ENCODE measurements around the gene PRKAG2.

Gene PRKAG2

DNA sequence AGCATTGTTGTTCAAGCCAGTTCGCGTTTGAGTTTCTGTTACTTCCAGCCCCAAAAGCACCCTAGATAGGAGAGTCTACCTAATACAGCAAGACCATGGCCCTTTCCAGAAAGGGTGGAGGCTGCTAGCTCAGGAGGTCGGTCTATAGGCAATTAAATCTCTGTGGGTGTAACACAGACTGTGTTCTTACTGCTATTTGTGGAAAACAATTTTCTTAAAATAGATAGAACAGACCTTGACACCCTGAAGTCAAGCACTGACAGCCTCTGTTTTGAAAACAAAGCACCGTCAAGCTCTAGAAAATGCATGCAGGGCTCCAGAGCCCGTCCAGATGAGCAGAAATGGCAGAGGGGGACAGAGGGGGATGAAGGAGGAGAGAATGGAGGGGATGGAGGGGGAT, 156.6 kb downstream of the PRKAG2 start:
- no peak for DNase-seq

DNA sequence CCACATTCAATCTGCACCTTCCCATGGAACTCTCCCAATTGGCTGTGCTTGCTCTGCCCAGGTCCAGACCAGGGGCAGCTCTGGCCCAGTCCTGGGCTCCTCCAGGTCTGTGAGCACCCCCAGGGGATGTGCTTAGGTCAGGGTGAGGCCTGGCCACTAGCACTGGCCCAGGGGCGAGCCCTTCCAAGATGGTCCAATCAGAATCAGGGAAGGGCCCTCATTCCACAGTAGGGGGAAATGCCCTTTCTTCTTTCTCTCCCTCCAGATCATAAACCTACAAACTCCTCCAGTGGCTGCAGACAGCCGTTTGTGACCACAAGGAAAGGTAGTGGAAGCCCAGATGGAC, 157.0 kb downstream of the PRKAG2 start:
- DNase-seq, result no peak

DNA sequence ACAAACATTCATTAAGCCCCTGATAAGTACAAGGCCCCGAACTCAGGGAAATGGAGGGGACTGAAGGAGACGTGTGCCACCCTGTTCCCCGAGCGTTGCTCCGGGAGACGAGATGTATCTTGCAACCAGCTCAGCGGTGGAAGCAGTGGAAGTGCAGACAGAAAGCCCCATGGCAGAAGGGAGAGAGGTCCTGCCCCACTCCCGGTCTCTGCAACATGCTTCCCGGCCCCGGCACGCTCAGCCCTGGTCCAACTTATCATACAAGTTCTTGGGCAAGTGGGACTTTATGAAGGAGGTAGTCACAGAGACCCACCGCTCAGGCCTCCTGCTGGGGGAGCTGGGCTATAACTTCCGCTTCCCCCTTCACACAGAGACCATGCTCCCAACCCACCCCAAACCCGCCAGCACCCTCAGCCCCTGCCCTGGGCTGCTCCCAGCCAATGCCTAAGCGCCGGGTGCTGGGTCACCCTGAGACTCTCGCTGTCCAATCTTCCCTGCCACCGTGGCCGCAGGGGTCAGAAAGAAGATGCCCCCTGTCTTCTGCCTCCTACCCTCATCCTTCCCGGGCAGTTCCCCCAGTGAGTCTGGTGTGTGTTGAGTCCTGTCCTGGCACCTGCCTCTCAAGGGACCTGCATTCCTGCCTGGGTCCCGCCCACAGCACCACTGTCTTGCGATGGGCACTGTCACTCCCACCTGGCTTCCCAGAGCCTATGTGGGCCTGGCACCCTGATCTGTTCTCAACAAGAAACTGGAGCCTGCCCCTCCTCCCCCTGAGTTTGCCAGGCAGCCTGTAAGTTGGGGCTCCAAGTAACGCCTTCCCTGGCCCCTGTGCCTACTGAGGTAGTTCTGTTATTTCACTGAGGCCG, 157.7 kb downstream of the PRKAG2 start:
- no peak for DNase-seq

DNA sequence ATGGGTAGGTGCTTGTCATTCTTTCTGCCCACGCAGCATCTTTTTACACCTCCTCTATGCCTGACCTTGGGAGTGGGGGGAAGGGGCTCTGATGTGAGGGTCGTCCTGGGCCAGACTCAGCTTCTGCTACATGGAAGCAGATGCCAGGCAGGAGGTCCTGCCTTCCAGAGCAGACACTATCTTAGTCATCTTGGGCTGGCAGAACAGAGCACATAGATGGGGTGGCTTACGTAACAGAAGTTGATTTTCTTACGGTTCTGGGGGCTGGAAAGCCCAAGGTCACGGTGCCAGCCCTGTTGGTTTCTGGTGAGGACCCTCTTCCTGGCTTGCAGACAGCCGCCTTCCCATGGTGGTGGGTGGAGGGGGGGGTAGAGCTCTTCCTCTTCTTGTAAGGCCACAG, 159.0 kb downstream of the PRKAG2 start:
- no peak for DNase-seq

DNA sequence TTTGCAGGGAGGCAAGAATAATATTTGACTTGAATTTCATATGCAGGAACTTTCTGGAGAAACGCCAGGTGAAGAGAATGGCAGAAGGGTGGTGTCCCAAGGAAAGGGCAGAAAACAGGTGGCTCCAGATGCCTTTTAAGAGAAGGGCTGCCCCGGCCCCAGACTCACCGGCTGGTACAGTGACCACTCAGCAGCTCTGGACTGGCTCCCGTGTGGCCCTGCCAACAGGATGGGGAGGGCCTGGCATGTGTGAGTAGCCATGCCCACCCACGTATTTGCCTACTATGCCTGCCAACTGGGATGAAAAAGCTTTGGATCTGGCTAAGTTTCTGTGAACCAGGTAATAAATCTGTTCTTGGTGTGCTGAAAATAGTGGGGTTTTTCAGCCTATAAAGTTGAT, 159.5 kb downstream of the PRKAG2 start:
- no peak for DNase-seq

DNA sequence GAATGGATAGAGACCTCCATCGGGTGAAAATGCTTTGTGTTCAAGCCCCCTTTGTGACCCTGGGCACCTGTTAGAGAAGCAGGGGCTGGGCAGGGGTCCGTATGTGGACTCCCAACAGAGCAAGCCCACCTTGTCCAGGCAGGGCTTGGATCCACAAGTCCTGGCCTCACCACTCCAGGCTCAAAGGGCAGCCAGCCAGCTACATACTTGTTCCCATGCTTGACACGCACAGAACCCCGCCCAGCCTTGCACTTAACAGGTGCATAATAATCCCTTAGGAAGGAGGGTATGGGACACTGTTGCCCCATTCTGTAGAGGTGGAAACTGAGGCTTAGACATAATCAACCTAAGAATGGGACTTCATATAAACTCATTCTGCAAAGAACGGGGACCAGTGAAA, 160.6 kb downstream of the PRKAG2 start:
- DNase-seq, result no peak

DNA sequence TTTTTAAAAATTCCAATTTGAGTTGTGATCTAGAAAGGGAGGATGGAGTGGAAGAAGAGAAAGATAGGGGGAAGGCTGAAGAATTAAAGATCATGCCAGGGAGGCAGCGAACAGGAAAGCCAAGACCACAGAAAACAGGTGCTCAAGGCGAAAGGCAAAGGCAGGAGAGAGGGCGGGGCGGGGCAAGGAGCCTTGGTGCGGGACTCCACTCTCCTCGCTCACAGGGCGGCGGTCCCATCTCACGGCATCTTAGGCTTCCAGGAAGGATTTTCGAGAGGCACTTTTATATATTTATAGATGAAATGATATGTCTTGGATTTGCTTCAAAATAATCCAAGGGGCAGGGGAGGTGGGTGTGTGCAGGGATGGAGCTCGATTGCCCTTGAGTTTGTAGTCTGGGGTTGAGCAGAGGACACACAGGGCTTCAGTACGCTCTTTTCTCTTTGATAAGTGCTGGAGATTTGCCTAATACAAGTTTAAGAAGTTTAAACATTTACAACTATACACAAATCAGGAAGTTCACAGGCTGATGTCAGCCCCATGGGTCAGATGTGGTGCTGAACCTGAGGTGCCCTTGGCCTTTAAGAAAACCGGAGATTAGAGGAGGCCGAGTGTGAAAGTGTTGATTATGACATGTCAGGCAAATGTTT, 161.1 kb downstream of the PRKAG2 start:
- no peak for DNase-seq

DNA sequence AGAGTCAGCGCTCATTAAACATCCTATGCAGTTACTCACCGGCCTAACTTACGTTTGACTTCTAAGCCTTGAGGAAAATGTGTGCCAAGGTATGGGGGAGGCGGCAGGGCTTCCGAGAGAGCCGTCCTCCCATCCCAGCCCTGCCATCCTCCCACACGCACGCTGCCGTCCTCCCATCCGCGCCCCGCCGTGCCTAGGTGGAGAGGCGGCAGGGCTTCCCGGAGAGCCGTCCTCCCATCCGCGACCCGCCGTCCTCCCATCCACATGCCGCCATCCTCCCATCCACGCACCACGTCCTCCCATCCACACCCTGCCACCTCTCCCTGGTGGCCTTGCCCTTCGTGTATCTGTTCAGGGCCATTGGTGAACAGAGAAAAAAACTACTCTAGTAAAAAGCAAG, 162.7 kb downstream of the PRKAG2 start:
- no peak for DNase-seq

DNA sequence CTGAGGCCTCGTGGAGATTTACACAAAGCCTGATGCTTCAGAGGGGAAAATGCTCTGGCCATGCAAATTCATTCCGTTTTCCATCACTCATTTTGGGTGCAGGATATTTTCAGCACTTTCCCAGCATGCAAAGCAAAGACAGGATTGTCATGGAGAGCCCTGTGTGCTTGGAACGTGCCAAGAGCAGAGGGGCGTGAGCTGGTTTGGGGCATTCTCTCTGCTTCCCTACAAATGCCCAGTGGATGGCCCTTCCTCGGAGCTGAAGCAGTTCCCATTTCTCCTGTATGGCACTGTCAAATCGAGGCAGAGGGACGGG, 164.1 kb downstream of the PRKAG2 start:
- no peak for DNase-seq

DNA sequence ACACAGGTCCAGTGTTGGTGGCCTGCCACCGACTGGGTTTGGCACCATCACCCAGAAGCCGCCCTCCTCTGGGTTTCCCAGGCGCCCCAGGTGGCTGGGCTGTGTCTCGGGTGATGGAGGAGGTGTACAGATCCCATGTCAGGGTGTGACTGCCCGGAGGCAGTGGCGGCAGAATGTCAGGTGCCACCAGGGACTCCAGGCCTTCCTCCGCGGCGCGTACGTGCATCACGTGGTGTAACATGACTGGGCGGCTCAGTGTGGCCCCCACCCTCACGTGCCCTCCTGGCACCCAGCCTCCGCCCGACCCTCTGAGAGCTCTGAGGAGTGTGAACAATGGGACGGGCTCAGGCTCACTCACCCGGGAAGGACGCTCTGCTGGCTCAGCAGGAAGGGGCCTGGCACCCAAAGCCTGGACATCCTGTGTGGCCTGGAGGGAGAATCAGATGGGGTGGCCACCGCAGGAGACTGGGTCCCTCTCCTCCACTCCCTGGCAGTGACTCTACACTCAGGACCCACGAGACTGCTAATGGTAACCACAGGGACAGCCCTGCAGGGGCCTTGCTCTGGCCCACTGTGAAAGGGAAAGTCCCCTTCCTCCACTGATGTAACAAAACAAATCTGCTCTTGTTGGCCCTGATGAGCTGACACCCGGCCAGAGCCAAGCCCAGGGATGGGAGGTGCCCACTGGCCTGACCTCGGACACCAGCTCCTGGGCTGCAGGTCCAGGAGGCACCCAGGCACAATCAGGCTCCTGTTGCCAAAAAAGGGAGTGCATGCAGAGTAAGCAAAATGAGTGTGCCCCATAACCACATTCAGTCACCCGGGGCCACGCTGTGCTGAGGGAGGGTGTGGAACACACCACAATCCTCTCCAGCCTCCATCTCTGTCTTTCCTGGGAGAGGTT, 164.8 kb downstream of the PRKAG2 start:
- no peak for DNase-seq

DNA sequence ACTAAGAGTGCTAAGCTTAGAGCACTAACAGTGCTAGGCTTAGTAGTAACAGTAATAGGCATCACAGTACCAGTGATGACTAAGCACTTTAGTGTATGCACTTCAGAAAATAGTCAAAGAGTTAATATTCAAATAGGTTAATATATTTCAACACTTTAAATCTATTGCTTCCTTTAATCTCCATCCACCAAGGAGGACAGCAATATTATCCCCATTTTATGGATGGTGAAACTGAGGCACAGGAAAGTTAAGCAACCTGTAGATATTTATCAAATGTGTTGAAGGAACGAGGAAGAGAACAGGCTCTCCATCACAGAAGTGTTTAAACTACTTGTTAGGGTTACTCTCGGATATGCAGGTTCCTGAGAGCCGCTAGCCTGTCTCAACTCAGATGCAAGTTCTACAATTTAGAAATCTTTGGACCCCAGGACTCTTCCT, 165.5 kb downstream of the PRKAG2 start:
- DNase-seq, result no peak

DNA sequence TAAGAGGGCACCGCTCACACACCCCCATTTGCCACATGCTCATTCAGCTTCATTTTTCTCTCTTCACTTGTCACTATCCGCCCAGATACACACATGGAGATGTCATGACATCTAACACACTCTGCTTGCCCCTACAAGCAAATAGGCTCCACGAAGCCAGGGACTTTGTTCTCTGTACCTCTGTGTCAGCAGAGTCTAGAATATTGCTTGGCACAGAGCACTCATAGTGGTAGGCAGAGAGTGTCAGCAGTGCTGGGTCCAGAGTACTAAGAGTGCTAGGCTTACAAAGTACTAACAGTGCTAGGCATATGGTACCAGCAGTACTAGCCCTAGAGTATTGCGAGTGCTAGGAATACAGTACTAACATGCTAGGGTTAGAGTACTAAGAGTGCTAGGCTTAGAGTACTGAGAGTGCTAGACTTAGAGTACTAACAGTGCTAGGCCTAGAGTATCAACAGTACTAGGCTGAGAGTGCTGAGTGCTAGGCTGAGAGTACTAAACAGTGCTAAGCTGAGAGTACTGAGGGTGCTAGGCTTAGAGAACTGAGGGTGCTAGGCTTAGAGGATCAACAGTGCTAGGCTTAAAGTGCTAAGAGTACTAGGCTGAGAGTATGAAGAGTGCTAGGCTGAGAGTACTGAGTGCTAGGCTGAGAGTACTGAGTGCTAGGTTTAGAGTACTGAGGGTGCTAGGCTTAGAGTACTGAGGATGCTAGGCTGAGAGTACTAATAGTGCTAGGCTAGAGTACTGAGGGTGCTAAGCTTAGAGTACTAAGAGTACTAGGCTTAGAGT, 166.1 kb downstream of the PRKAG2 start:
- no peak for DNase-seq

DNA sequence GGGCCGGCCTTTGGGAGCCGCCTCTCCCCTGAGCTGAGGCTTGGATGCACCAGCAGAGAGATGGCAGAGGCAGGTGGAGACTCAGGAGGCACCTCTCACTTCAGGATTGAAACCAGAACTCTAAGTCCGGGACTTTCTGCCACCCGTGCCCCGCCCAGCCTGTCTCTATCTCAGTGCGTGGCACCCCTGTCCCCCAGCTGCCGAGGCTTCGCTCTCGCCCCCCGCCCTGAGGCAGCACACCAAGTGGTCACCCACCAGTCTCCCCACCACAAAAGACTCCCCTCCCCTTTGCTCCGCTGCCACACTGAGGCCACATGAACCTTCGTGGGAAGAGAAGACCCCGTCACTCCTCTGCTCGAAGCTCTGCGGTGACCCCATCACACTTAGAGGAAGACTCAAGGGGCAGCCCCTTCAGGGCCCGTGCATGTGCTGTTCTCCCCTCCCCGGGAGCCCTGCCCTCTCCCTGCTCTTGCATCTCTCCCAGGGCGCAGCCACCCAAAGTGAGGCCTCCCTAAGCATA, 166.7 kb downstream of the PRKAG2 start:
- no peak for DNase-seq

DNA sequence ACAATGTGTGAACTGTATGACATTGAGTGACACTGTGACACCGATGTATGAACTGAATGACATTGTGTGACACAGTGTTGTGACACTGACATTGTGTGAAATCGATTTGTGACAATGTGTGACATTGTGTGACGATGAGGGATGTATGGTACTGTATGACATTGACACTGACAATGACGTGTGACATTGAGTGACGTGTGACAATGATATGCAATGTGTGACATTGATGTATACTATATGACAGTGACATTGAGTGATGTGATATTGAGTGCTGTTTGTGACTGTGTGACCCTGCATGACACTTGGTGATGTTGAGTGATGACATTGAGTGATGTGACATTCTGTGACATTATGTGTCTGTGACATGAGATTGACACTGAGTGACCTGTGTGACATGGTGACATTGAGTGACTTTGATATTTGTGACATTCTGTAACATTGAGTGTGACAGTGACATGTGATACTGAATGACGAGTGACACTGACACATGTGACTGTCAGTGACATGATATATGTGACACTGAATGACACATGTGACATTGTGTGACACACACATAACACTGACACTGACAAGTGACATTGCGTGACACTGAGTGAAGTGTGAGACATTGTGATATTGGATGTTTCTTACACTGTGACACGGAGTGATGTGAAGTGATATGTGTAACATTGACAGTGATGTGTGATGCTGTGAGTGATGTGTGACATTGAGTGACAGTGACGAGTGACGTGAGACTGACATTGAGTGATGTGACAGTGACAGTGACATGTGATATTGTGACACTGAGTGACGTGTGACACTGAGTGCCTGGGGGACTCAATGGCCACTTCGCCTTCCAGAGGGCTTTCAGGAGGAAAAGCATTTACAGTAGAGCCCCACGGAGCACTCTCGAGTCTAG, 167.5 kb downstream of the PRKAG2 start:
- DNase-seq, result no peak

DNA sequence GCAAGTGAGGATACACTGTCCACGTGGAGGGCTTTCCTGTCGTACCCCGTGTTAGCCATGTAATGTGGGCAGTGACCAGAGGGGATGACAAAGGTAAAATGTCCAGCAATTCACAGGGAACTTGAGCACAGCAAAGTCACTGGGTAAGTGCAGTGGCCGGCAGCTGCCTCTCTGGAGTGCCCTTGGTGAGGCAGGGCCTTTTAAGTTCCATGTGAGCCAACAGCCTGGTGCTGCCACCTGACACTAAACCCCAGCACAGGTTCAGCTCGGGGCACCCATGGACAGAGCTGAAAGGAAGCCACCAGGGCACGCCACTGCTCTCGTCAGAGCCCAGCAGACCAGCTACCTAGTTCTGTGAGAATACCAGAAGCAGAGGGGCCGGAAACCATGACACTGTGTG, 168.3 kb downstream of the PRKAG2 start:
- DNase-seq, result no peak

DNA sequence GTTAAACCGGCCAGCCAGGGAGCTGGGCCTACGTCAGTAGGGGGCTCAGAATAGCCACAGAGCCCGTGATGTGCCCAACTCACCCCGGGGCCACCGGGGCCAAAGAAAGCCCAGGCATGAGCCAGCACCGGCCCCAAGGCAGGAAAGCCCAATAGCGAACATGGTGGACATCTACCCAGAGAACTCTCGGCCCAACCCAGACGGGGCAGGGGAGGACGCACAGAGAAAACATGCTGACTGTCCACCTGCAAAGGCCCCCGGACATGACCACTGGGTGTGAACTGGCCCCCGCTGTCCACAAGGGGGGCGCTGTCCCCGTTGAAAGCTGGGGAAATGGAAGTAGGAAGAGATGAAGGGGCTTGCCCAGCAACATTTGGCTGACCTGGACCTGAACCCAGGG, 169.2 kb downstream of the PRKAG2 start:
- no peak for DNase-seq

DNA sequence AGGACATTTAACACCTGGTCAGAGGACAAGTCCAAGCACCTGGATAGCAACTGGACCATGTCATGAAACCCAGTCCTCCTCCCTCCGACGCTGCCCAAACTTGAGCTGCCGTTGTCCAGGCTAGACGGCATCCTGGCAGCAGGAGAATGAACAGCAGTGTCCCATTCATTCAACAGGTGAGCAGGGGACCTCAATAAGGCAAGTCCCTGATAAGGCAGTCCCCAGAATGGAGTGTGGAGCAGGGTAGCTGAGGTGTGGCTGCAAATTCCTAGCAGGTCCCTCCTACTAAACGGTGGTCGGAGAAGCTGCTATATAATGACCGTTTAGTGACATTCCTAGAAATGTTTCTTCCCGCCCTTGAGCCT, 169.8 kb downstream of the PRKAG2 start:
- DNase-seq, result no peak

DNA sequence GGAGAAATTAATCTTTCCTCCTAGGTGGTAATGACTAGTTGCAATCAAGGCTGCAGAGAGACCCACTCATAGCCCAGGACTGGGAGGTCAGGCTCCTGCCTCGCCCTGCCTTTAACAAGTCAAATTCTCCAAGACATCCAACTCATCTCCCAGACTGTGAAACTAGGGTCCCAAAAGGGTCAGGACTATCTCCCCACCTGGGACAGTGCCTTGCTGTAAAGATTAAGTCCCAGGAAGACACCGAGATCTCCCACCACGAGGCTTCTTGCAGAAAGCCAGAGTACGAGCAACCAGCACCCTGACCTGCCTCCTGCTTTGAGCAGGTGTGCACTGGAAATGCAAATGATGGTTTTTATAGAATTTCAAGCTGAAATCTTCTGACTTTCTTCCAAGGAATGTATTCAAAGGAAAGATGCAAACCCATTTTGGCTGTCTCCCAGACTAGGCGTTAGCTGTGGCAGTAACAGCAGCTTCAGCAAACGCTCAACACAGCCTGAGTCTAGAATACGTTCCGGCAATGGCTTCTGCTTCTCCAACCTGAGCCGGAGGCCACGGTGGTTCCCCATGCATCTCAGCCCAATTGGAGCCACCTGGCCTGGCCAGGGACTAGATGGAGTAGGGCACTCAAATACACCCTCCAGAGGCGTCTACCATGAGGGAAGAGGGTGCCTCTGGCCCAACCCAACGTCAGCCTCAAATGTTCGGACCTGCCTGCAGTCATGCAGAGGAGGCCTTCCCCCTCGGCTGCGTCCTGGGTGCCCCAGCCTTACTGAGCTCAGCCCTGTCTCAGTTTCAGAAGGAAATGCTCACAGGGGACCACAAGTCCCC, 170.4 kb downstream of the PRKAG2 start:
- DNase-seq, result no peak

DNA sequence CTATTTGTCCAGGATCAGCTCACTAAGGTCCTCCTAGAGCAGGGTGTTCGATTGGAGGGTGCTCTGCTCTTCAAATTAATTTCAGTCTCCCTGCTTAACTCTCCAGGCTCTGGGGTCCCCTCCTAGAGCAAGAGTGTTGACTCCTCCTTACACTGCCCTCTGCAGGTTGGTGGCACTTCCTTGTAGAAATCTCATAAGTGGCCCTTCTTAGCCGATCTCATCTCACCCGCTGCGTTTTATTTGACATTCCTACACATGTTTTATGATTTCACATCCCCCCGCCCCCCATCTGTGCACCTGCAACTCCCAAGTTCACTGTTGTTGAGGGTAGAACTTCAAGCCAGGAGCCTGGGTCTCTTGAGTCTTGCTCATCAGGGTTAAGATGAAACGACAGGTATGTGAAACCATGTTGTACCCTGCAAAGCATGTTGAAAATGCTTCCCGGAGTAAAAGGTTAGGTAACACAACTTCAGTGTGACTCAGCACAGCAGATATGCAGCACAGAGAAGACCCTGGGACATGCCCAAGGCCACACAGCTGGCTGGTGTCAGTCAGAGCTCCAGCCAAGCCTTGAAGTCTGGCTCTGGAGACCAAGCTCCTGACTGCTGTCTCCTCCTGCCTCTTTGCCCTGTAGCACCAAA, 171.2 kb downstream of the PRKAG2 start:
- peak; percentile 63 for DNase-seq

DNA sequence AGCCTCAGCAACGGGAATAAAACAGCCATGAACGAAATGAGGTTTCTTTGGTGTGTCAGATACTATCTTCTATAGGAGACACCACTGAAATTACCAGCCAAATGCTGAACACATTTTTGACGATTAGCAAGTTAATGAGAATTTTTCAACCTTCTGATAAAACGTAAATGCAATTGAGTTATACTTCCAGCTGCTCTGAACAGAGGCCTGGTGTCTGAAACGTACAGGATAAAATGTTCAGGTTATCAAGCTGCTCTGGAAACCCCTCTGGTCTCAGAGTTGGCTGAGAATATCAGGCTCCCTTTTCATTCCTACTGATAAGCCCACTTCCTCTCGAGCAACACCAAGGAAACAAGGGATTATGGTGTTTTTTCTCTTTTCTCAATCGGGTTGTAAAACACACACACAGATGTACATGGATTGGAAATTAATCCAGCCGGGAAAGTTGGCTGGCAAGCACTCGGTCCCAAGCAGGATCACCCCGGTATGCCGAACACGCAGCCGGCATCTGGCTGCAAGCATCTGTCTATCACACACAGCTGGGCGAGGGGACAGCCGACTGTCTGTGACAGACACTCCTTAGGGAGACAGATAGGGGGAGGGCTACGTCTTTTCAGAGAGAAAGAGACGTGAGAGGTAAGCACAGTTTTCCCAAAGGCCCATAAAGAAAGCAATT, 171.8 kb downstream of the PRKAG2 start:
- peak; percentile 59 for DNase-seq
